Stimulated activated CD8-positive, alpha-beta memory T cell treated with anti-CD3 and anti-CD28 coated beads, Interleukin-7, amount 100 ng/mL, for 48 hours (primary cell): ENCODE measurements around the gene MAF.
A peak's percentile ranks its signal among the peaks of the same experiment; 100 is the strongest.

Experiments
- DNase-seq, 2 donors: peaks; one replicate each; pipeline ENCODE4 v3.0.0-alpha.2; 2020; ENCODE audit warnings: low read depth in 1 of 2; ENCODE audit errors: extremely low read depth in 1 of 2

Gene MAF

DNA sequence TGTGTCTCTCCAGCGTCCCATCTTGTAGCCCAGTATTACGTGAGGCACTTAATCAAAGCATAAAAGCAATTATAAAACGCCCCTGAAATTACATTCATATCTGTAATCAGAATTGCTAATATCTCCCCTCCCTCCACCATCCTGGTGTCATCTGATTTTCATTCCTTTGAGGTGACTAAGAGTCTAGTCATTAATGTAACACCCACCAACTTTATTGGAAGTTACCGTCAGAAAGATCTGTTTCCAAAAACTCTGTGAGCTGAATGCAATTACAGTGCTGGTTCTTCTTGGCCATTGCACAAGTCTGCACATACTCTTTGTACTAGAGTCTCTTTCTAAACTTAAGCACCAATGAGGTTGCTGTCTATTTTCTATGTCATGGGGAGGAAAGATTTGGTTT lies 12.5 kb upstream of the MAF start:
- DNase-seq, result no peak

DNA sequence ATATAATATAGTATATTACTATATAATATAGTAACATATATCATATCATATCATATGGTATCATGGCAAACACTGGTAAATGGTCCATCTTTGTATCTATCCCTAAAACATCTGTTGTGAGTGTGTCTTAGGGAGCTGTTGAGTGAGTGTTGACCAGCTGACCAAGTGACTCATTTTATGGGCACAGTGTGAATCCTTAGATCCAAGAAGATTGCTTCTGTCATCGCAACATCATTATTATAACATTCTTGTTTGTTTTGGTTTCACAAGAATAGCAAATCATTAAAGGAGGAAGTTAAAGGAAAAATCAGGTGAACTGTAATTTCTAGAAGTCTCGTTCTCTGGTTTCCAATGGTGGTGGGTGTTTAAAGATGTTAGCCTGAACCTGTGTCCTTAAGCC lies 11.7 kb upstream of the MAF start:
- DNase-seq, result no peak

DNA sequence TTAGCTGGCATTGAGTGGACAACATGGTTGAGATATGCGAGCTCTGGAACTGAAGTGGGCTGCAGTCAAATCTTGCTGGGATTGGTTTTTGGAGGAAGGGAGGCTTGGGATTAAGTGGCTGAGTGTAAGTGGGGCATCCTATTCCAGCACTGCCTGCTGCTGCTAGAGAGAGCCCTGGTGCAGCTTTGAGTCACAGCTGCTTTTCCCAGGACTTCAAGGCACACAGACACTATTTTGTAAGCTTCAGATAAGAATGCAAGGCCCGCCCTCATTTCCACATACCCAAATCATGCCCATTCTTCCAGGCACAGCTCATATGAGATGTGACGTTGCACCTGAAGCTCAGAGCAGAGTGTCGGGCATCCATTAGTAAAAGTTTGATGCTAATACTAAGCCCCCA lies 10.2 kb upstream of the MAF start:
- DNase-seq, result no peak

DNA sequence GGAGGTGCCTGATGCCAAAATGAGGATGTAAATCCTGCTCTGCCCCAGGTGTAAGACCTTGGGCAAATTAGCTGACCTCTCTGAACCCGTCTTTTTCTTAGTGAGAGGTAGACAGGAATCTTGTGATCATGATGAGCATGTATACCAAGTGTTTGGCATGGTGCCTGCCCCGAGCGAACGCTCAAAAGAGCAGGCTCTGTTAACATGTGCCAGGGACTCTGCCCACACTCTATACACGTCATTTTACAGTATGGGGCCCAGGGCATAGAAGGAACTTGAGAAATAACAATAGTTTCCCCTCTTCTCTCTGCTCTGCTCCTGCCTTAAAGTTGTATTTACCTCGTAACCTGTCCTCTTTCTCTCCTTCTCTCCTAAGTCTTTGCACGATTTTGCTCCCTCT lies 9.3 kb upstream of the MAF start:
- no peak for DNase-seq

DNA sequence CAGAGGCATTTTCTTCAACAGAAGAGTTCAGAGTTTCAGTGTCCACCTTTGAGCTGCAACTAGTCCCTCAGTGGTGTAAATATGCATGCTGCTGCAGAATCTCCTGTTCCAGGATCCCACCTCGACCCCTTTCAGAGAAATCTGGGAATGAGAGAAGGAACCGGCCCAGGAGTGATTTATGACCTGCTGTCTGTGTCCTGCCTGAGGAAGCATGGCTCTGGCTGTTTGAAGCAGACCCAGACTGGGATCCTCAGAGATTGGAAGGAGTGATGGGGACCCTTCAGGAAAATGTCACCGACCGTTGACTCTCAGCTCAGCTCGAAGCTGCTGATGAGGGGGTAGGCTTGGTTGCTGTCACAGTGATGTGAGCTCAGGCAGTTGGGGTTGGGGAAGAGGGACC lies 8.4 kb upstream of the MAF start:
- DNase-seq, result no peak

DNA sequence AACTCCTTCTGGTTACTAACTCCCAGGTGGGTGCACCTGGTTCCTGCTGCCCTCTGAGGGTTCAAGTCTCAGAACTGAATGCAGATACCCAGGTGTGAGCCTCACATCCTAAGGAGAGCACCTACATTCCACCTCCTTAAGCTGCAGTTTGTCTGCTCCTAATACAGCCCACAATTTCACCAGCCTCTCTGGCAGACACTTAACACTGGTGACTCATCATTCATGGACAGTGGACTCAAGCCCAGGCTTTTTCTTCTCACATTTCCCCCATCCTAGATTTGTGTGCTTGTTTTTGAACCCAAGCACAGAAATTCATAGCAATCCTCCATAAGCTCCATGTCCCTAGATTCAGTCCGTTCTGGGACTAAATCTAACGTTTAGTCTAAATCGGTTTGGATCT lies 7.0 kb upstream of the MAF start:
- DNase-seq, result no peak

DNA sequence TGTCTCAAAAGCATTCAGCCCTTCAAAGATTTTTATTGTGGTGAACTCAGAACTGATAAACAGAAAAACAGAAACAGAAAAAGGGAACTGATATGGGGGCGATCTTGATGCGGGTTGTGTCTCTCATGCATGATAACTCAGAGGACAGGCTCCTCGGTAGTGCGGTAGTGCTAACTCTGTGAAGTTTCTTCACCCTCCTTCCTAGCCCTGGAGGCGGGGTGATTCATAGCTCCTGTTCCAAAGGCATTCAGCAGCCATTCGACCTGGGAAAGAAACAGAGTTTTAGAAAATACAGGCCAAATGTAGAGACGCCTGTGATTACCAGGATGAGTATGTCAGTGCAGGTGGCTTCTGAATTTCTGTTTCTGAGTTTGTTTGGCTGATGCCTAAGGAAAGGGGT lies 5.5 kb upstream of the MAF start:
- DNase-seq, result no peak

DNA sequence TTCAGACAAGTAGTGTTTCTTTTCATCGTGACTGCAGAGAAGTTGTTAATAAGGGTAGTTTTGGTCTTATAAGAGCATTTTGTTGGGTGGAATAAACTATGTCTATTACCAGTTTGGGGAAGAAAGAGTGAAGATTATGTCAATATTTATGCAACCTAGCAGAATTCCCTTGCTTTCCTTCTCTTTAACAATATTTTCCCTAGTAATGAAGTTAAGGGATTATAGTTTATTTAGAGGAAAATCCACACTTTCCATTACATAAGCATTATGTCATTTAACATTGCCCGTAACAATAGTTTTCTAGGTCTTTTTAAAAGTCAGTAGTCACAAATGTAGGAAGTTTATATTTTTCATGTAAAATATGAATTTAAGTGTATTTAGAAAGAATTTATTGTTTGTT lies 2.5 kb upstream of the MAF start:
- no peak for DNase-seq

DNA sequence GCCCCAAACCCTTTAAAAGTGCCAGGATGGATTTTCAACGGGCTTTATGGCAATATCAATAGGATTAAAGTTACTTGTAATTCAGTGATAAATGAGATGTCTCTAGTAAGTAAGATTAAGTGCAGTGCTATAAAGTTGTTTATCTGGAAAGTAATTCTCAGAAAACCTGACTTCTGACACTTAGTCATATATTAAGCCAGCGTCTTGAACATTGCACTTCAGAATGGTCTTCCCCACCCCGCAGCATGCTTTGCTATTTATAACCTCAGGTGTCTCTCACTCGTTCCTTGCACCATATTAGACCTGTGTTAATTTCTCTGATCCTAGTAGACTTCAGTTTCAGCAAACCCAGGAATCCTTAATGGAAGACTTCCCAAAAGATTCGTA lies 2.1 kb upstream of the MAF start:
- no peak for DNase-seq

DNA sequence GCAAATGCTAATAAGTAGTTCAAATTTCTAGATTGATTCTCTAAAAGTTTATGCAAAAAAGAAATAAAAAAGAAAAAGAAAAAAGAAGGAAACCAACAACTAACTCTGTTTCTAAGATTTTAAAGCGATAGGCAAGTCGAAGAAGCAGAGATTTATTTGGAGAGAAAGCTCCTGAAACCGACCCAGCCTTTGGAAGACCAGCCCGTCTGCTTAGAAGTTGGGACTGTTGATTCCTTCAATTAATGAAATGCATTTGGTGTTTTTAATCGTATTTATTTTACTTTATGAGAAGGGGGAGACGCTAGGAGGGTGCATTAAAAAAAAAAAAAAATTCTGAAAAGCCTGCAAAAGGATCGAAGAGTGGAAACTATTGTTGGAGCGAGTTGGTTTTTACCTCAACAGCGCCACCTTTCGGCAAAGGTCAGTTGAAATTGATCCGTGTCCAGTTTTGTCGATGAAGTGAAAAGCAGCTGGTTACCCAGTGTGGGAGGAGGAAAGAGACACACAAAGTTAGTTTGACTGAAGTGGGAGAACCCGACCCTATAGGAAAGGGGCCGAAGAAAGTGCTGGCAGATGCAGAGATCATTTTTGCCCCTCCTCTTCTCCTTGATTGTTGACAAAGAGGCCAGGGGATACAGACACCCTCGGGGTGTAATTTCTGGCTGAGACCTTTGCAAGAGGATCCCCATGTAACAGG lies 1.5 kb upstream of the MAF start:
- peak; percentile 44 to 62 for DNase-seq

DNA sequence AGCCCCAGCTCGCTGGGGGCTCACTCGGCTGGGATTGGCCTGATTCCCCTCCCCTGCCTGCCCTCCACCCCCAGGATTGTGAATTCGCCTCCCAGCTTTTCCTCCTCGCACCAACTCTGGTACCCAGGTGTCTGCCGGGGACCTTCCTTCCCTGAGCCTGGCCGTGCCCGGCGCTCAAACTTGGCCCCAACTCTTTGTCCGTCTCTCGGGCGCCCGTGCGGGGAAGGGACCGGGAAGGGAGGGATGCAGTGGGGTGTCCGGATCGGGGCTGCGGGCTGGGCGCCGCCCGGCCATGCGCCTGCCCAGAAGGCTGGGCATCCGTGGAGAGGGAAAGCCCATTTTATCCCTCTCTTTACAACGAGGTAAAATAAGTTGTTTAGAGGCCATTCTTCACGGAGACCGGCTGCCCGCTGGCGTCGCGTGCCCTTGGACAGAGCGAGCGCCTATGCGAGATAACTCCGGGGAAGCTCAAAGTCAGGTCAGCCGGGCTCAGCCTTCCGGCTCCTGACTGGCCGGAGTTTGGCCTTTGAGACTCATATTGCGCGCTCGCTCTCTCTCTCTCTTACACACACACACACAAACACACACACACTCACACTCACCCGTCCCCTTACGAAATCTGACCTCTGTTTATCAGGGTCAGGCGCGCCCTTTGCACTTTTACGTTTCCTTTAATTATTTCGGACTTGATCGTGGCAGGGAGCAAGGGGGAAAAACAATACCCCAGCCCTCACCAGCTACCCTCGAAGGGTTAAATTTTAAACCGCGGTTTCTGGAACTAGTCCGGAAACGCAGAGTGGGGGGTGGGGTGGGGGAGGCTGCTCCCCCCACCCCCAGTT lies 774 bp upstream of the MAF start:
- no peak for DNase-seq

DNA sequence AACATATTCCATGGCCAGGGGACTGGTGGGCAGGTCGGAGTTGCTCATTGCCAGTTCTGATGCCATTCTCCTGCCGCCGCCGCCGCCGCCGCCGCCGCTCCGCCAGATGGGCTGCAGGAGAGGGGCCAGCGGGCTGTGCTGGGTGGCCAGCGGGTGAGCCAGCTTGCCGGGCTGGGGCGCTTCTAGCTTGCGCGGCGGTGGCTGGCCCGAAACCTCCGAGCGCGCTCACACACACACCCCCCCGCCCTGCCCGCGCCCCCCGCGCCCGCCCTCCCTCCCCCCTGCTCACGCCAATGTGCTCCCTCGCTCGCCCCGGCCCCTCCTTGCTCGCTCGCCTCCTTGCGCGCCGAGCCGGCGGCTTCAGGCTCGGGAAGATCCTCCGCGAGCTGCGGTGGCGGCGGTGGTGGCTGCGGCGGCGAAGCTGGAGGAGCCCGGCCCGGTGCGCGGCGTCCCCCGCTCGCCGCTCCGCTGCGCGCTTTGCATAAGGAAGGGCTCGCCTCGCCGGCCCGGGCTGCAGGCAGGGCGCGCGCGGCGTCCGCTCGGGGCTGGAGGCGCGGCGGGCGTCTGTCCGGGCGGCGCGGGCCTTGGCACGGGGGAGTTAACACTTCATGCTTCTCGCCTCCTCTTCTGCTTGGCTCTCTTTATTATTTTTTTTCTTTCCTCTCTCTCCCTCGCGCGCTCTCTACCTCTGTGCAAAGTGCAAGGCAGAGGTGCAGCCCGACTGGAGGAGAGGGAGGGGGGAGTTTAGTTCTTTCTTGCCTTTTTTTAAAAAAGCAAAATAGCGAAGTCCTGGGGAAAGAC lies 500 bp downstream of the MAF start:
- peak in 1 of 2 donors; percentile 18 for DNase-seq

DNA sequence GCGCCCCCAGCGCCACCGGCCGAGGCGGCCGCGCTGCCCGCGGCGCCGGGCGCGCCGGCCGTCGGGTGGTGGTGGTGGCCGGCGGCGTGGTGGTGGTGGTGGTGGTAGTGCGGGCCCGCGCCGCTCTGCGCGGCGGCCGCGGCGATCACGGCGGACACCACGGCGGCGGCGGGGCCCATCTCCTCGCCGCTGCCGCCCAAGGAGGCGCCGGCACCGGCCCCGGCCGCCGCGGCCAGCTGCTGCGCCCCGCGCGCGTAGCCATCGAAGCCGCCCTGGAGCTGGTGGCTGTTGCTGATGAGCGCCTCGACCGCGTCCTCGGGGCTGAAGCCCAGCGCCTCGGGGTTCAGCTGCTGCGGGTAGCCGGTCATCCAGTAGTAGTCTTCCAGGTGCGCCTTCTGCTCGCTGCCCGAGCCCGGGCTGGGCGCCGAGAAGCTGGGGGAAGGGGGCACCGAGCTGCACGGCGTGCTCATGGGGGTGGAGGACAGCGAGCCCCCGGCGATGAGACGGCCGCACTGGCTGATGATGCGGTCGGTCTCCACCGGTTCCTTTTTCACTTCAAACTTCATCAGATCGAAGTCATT lies 1.2 kb downstream of the MAF start:
- no peak for DNase-seq

DNA sequence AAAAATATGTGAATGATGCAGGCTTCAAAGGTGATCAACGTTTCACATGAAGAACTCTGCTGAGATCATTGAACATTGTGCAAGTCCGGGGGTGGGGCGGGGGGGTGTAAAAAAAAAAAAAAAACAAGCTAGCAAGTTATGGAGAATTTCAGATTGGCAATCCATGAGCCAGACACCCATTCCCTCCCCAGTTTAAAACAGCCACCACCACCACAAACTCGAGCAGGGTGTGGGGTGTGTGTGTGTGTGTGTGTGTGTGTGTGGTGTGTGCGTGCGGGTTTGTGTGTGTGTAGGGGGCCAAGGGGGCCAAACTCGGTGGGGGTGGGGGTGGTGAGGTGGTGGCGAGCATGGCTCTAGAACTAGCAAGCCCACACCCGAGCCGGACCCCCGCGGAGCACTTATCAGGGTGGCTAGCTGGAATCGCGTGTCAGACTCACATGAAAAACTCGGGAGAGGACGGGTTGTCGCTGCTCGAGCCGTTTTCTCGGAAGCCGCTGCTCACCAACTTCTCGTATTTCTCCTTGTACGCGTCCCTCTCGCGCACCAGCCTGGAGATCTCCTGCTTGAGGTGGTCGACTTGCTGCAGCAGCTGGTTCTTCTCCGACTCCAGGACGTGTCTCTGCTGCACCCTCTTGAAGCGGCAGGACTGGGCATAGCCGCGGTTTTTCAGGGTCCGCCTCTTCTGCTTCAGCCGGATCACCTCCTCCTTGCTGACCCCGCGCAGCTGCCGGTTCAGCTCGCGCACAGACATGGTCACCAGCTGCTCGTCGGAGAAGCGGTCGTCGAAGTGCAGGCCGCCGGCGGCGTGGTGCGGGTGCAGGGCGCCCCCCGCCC lies 2.0 kb downstream of the MAF start:
- peak in 1 of 2 donors; percentile 32 for DNase-seq

DNA sequence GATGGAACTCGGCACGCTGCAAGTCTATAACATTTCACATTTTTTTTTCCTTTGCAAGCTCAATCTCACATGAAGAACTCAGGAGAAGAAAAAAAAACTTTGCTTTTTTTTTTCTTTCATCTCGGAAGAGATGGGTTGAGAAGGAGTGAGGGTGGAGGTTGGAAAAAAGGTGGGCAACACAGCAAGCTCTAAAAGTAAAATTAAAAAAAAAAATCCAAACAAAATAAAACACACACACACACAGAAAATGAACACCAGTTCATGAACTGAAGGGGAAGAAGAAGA lies 2.5 kb downstream of the MAF start:
- DNase-seq, result no peak

DNA sequence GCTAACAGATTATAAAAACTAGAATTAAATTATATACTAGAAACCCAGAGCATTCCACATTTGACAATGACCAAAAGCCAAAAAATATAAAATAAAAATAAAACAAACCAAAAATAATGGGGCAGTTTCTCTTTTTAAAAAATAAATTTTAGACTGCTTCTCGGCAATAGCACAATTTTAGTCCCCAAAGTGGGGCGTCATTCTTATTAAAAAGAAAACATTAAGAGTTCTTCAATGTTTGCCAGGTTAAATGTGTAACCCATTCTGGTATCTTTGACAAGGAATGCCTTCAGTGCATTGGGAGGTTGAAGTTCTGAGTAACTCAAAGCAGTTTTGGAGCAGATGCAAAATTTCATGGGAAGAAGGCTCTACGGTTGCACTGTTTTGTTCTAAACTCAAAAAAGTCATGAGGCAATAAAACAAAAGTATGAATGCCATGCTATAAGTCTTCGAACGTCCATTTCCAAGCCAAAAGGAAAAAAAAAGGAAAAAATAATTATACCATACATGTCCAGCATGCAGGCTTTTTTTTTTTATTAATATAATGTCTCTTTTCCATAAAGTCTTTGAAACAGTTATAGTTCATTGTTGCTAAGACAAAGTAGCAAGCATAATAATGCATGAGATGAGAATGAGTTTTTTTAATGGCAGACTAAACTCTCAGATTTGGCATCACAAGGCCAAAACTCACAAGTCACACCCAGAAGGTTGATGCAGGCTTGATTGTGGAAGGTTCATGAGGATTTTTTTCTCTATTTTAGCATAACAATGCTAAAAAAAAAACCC lies 3.1 kb downstream of the MAF start:
- no peak for DNase-seq

DNA sequence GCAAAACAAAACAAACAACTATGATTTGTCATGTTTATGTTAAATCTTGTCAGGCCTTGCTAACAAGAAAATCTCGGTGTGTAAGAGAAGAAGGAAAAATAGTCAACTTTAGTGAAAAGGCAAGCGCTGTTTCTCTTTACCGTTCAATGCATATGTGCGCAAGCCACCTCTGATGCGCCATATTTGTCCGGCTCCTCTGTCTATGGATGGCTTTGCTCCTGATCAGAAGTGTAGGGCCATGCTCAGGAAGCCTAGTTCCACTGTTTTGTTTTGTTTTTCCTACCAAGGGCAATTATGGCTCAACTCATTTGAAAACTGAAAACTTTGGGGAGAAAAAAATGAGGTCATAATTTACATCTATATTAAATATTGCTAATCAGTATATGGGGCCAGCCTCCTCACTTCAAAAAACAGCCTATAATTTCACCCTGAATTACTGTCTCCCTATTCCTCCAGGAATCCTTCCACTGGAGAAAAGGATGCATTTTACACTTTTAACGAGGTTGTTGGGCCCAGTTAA lies 4.5 kb downstream of the MAF start:
- DNase-seq, result no peak

DNA sequence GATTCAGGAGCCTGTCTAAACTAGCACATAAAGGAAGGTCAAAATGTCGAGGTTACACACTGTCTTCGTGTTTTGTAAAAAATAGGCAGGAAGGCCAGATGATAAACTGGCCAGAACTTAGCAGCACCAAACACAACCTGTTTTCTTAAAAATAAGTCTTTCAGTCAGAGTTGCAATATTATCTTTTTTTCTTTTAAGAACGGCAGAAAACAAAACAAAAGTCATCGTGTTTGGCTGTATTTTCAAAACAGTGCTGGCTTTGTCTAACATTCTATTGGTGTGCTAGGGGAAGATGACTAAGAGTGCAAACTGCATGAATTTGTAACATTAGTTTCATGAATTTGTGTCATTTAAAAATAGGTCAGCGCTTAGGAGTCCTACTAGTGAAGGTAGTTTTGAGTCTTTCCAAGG lies 5.3 kb downstream of the MAF start:
- DNase-seq, result no peak

DNA sequence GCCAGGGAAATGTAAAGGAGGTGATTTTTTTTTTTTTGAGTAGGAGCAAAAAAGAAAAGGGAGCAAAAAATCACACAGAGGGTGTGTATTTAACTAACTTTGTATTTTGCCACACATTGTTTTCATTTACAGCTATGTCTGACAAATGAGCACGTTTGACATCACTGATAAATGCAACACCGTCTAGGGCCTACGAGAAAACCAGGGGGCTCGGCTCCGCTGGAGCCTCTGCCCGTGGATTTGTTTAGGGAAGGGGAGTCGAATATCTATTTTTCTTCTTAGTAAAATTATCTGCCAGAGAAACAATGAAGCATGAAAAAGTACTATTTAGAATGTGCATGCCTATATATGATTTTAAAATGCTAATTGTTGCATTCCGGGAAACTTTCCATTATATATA lies 6.8 kb downstream of the MAF start:
- DNase-seq, result no peak

DNA sequence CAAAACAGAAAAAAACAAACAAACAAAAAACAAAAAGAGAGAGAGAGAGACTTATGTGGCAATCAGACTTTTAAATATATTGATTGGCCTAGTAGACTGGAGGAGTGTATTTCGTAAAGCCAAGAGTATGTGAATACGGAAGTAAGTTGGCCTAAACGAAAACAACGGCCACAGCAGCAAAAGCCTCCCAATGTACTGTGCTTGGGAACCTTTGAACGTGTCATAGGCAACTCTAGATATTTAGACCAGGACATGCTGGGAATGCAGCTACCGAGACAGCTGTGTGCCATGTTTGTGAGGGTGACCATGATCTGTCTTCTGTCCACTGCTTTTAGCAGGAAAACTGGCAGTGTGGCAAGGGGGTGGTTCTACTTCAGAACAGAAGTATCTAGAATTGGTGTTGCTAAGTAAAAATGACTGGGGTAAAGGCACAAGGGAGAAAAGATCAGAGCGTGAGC lies 7.4 kb downstream of the MAF start:
- DNase-seq, result no peak
